Neutrophil (primary cell): ENCODE data around the gene CHADL.
A peak's percentile ranks its signal among the peaks of the same experiment; 100 is the strongest.

ENCODE experiments used
- H3K27ac ChIP-seq: fragments of 200-600 bp; sonication (generic); 2 replicates; pipeline ENCODE4 v1.5.1; 2016; ENCODE audit warnings: mild to moderate bottlenecking, moderate library complexity
- H3K27me3 ChIP-seq: fragments of 200-600 bp; sonication (generic); 2 replicates; pipeline ENCODE4 v1.6.0; 2016; ENCODE audit warnings: mild to moderate bottlenecking
- H3K36me3 ChIP-seq: fragments of 200-600 bp; sonication (generic); 2 replicates; pipeline ENCODE4 v1.5.1; 2017
- H3K4me1 ChIP-seq, 2 experiments: fragments of 200-600 bp in 1 of 2; sonication (generic) in 1 of 2; 1 replicate in 1 of 2; 2 replicates in 1 of 2; pipeline versions ENCODE4 v1.5.1 to v1.6.1; 2013 to 2016; ENCODE audit warnings: low read depth in 1 of 2, low read length in 1 of 2, mild to moderate bottlenecking in 1 of 2, moderate library complexity in 1 of 2; ENCODE audit not compliant: control insufficient read depth in 1 of 2, insufficient read depth in 1 of 2
- H3K4me3 ChIP-seq, 2 experiments: fragments of 200-600 bp in 1 of 2; sonication (generic) in 1 of 2; 1 replicate in 1 of 2; 2 replicates in 1 of 2; pipeline ENCODE4 v1.5.1; 2013 to 2016; ENCODE audit warnings: low read depth in 1 of 2, low read length in 1 of 2, mild to moderate bottlenecking in 1 of 2, moderate library complexity in 1 of 2
- H3K9me3 ChIP-seq: fragments of 200-600 bp; sonication (generic); 2 replicates; pipeline ENCODE4 v1.5.1; 2016
- CTCF ChIP-seq: fragments of 200-600 bp; sonication (generic); IDR thresholded peaks from 2 replicates; pipeline ENCODE4 v1.5.1; 2016; ENCODE audit warnings: antibody characterized with exemption

Gene CHADL

DNA sequence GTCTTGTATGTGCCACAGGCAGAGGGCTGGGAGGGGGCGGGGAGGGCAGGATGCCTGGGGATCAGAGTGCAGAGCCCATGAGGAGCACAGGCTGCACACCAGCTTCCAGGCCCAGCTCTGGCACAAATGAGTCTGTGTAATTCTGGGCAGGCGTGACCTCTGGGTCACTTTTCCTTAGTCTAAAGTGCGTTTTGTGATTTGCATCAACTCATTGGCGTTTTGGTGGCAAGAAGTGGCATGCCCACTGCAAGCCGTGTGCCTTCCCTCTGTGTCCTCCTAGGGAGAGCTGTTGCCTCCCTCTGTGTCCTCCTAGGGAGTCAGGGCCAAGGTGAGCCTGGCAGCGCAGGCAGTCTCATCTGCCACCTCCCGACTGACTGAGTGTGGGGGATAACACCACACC lies 17.2 kb downstream of the CHADL start:
- Histone ChIP-seq H3K4me1 (no peaks in the 10 kb centered on the region), H3K4me3 (no peak overlapping the region), H3K9me3 (no peaks in the 10 kb centered on the region), H3K27me3 (no peaks in the 10 kb centered on the region), H3K36me3 (peaks cover 84% of the 10 kb centered on the region), H3K27ac (no peak overlapping the region)
- TF ChIP-seq CTCF = no peak

GRCh38 chr22:41222846-41223507 lies 17.8 kb downstream of the CHADL start:
- Histone ChIP-seq H3K4me3 (no peak overlapping the region), H3K27ac (no peak overlapping the region), H3K27me3 (no peaks in the 10 kb centered on the region), H3K4me1 (peaks cover 1 to 2% of the 10 kb centered on the region in 2 experiments), H3K36me3 (peaks cover 79% of the 10 kb centered on the region), H3K9me3 (no peaks in the 10 kb centered on the region)
- TF ChIP-seq CTCF = no peak

GRCh38 chr22:41217553-41218157 lies 23.1 kb downstream of the CHADL start:
- Histone ChIP-seq H3K9me3 (no peaks in the 10 kb centered on the region), H3K27ac (peak overlapping the region; percentile 62), H3K4me3 (peak overlapping the region; percentile 30 to 37), H3K4me1 (peaks cover 12% of the 10 kb centered on the region in 2 experiments), H3K36me3 (peaks cover 39% of the 10 kb centered on the region), H3K27me3 (no peaks in the 10 kb centered on the region)
- TF ChIP-seq CTCF = no peak

DNA sequence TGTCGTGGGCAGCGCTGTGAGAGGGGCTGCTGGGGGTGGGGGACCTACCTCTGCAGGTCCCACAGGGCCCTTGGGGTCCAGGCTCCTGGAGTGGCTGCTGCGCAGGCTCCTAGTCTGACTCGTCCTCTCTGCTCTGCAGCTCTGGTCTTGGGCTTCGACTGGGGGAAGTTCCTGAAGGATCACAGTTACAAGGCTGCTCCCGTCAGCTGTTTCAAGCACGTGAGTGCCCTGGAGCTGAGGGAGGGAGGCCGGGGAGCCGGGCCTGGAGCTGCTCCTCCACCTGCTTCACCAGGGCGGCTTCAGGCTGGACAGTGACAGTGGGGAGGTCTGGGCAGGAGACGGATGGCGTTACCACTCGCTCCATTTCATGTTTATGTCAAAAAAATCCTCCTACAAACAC lies 23.7 kb downstream of the CHADL start:
- Histone ChIP-seq H3K27ac (no peak overlapping the region), H3K36me3 (peaks cover 34% of the 10 kb centered on the region), H3K9me3 (no peaks in the 10 kb centered on the region), H3K4me3 (no peak overlapping the region), H3K27me3 (no peaks in the 10 kb centered on the region), H3K4me1 (peaks cover 12% of the 10 kb centered on the region in 2 experiments)
- no peak for TF ChIP-seq CTCF

DNA sequence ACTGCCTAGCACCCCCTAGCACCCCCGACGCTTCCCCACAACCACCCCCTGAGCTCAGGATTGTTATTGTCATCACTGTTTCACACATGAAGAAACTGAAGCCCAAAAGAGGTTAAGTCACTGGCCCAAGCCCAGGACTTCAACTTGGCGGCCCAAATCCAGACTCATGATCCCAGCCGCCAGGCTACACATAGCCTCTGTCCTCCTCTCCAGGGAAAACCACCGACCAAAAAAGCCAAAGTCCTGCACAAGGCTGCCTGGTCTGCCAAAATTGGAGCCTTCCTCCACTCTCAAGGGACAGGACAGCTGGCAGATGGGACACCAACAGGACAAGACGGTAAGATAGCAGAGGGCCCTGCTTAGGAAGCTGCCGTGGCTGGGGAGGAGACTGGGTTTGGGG lies 24.8 kb downstream of the CHADL start:
- Histone ChIP-seq H3K4me3 (no peak overlapping the region), H3K36me3 (peaks cover 27% of the 10 kb centered on the region), H3K9me3 (no peaks in the 10 kb centered on the region), H3K4me1 (peaks cover 12% of the 10 kb centered on the region in 2 experiments), H3K27me3 (no peaks in the 10 kb centered on the region), H3K27ac (no peak overlapping the region)
- TF ChIP-seq CTCF = no peak
